HepG2 (cell line): Measurements from ENCODE around the gene RARA. TPM values are rescaled to one million over a fixed set of nuclear protein-coding genes. Genes with fewer than 3 reads are reported as not detected.

Experiments
- BHLHE40 ChIP-seq: IDR thresholded peaks from 2 replicates; pipeline ENCODE4 v1.6.1; 2011; ENCODE audit warnings: low read length, improper control_type of control experiment
- CBX2 ChIP-seq, 2 experiments: fragments of 200-600 bp in 1 of 2; sonication (generic); formaldehyde crosslinking in 1 of 2; IDR thresholded peaks; 2 replicates each; pipeline versions ENCODE4 v1.7.0 to v1.8.1; 2018 to 2022; ENCODE audit warnings: low read depth in 2 of 2, low read length in 1 of 2, mild to moderate bottlenecking in 1 of 2, missing genetic modification reagents in 1 of 2
- FOXA1 ChIP-seq, 2 experiments: fragments of 450-650 bp in 1 of 2; sonication (generic) in 1 of 2; formaldehyde crosslinking in 1 of 2; IDR thresholded peaks; 2 replicates each; pipeline versions ENCODE4 v1.4.0 to v1.6.1; 2016 to 2020; ENCODE audit warnings: missing genetic modification reagents in 1 of 2
- GZF1 ChIP-seq: sonication (generic); formaldehyde crosslinking; IDR thresholded peaks from 2 replicates; pipeline ENCODE4 v1.5.1; 2020; ENCODE audit warnings: mild to moderate bottlenecking, missing genetic modification reagents
- HNRNPH1 ChIP-seq: fragments of 200-400 bp; formaldehyde crosslinking; optimal IDR thresholded peaks from 2 replicates; pipeline ENCODE3; 2017; ENCODE audit warnings: mild to moderate bottlenecking, low read depth, low read length
- IRF2 ChIP-seq: IDR thresholded peaks from 2 replicates; pipeline ENCODE4 v1.6.1; 2018; ENCODE audit warnings: missing genetic modification reagents, missing compliant biosample characterization
- JUNB ChIP-seq: sonication (generic); formaldehyde crosslinking; IDR thresholded peaks from 2 replicates; pipeline ENCODE4 v1.8.0; 2022; ENCODE audit warnings: missing genetic modification reagents, mild to moderate bottlenecking, borderline replicate concordance
- KAT2B ChIP-seq: fragments of 150-350 bp; IDR thresholded peaks from 2 replicates; pipeline ENCODE4 v1.6.1; 2014; ENCODE audit warnings: low read depth, low read length, borderline replicate concordance
- MXI1 ChIP-seq: IDR thresholded peaks from 3 replicates; pipeline ENCODE4 v1.6.1; 2012; ENCODE audit warnings: low read depth, low read length, inconsistent platforms, borderline replicate concordance
- PRMT3 ChIP-seq: sonication (generic); formaldehyde crosslinking; IDR thresholded peaks from 2 replicates; pipeline ENCODE4 v1.8.1; 2022; ENCODE audit warnings: low read depth, mild to moderate bottlenecking, moderate library complexity, missing genetic modification reagents, borderline replicate concordance
- SALL1 ChIP-seq: sonication (generic); formaldehyde crosslinking; IDR thresholded peaks from 2 replicates; pipeline ENCODE4 v1.8.0; 2022; ENCODE audit warnings: mild to moderate bottlenecking, missing genetic modification reagents
- SIX4 ChIP-seq: sonication (generic); formaldehyde crosslinking; IDR thresholded peaks from 2 replicates; pipeline ENCODE4 v1.4.0; 2020; ENCODE audit warnings: missing genetic modification reagents
- TSC22D2 ChIP-seq: sonication (generic); formaldehyde crosslinking; IDR thresholded peaks from 2 replicates; pipeline ENCODE4 v1.5.1; 2020; ENCODE audit warnings: missing genetic modification reagents, mild to moderate bottlenecking, borderline replicate concordance
- U2AF1 ChIP-seq: fragments of 200-400 bp; formaldehyde crosslinking; optimal IDR thresholded peaks from 2 replicates; pipeline ENCODE3; 2017; ENCODE audit warnings: mild to moderate bottlenecking, low read depth, low read length
- YY1 ChIP-seq: IDR thresholded peaks from 2 replicates; pipeline ENCODE4 v1.6.1; 2011; ENCODE audit warnings: low read length, low read depth, moderate library complexity, mild to moderate bottlenecking; ENCODE audit not compliant: insufficient read depth, insufficient replicate concordance
- ZBTB3 ChIP-seq: sonication (generic); formaldehyde crosslinking; IDR thresholded peaks from 2 replicates; pipeline ENCODE4 v1.4.0; 2020; ENCODE audit warnings: low read depth, mild to moderate bottlenecking, moderate library complexity, missing genetic modification reagents, borderline replicate concordance
- ZFYVE20 ChIP-seq: sonication (generic); formaldehyde crosslinking; IDR thresholded peaks from 2 replicates; pipeline ENCODE4 v1.8.0; 2023; ENCODE audit warnings: low read depth, mild to moderate bottlenecking, moderate library complexity, missing genetic modification reagents, borderline replicate concordance
- ZIK1 ChIP-seq: sonication (generic); formaldehyde crosslinking; IDR thresholded peaks from 2 replicates; pipeline ENCODE4 v1.5.0; 2020; ENCODE audit warnings: mild to moderate bottlenecking, low read depth, missing genetic modification reagents, borderline replicate concordance
- ZNF3 ChIP-seq: IDR thresholded peaks from 2 replicates; pipeline ENCODE4 v1.7.0; 2017; ENCODE audit warnings: inconsistent platforms
- ZNF552 ChIP-seq: sonication (generic); formaldehyde crosslinking; IDR thresholded peaks from 2 replicates; pipeline ENCODE4 v1.9.0; 2022; ENCODE audit warnings: missing genetic modification reagents, mild to moderate bottlenecking, borderline replicate concordance
- ZNF572 ChIP-seq: sonication (generic); formaldehyde crosslinking; IDR thresholded peaks from 2 replicates; pipeline ENCODE4 v1.5.1; 2020; ENCODE audit warnings: mild to moderate bottlenecking, missing genetic modification reagents
- ZNF775 ChIP-seq: sonication (generic); formaldehyde crosslinking; IDR thresholded peaks from 2 replicates; pipeline ENCODE4 v1.4.0; 2020; ENCODE audit warnings: missing genetic modification reagents, mild to moderate bottlenecking, moderate library complexity, borderline replicate concordance
- ZNF792 ChIP-seq: IDR thresholded peaks from 2 replicates; pipeline ENCODE4 v1.6.1; 2016
- ZSCAN12 ChIP-seq: sonication (generic); formaldehyde crosslinking; IDR thresholded peaks from 2 replicates; pipeline ENCODE4 v1.9.0; 2021; ENCODE audit warnings: mild to moderate bottlenecking, missing genetic modification reagents
- polyA plus RNA-seq, 8 experiments: library from polyadenylated mRNA; depleted of rRNA in 3 of 8; stranded (reverse) in 7 of 8; unstranded in 1 of 8; fragments of >200 nt; fragmentation: Illumina TruSeq in 4 of 8; extraction: Trizol in 4 of 8; gene quantifications; 2 replicates each; pipeline versions ENCODE4 v1.2.1 to v1.2.3, GENCODE V29; 2011 to 2016; ENCODE audit warnings: low read depth in 4 of 8, missing spikeins in 1 of 8, mixed read lengths in 1 of 8; ENCODE audit not compliant: insufficient read depth in 1 of 8
- total RNA-seq, 5 experiments: library from RNA; depleted of rRNA; stranded (reverse); fragments of >200 nt; fragmentation: Illumina TruSeq; extraction: Trizol; gene quantifications; 2 replicates each; pipeline ENCODE4 v1.2.3, GENCODE V29; 2016; ENCODE audit warnings: low read depth in 1 of 5
- TF ChIP-seq, protein P1 (sequence below): IDR thresholded peaks from 2 replicates; pipeline ENCODE4 v1.6.1; 2016; ENCODE audit warnings: control low read depth
- TF ChIP-seq, protein P2 (sequence below): sonication (generic); formaldehyde crosslinking; IDR thresholded peaks from 2 replicates; pipeline ENCODE4 v1.5.1; 2020; ENCODE audit warnings: missing genetic modification reagents, mild to moderate bottlenecking, borderline replicate concordance
- TF ChIP-seq, protein P3 (sequence below): sonication (generic); formaldehyde crosslinking; IDR thresholded peaks from 2 replicates; pipeline ENCODE4 v1.4.0; 2020; ENCODE audit warnings: missing genetic modification reagents

RARA gene
- total and polyA plus RNA-seq, 2 of the 13 experiments (the other 11 are each of a cell fraction or from before 2014, with no cell fraction given), result 6.4 to 8.6 TPM

DNA sequence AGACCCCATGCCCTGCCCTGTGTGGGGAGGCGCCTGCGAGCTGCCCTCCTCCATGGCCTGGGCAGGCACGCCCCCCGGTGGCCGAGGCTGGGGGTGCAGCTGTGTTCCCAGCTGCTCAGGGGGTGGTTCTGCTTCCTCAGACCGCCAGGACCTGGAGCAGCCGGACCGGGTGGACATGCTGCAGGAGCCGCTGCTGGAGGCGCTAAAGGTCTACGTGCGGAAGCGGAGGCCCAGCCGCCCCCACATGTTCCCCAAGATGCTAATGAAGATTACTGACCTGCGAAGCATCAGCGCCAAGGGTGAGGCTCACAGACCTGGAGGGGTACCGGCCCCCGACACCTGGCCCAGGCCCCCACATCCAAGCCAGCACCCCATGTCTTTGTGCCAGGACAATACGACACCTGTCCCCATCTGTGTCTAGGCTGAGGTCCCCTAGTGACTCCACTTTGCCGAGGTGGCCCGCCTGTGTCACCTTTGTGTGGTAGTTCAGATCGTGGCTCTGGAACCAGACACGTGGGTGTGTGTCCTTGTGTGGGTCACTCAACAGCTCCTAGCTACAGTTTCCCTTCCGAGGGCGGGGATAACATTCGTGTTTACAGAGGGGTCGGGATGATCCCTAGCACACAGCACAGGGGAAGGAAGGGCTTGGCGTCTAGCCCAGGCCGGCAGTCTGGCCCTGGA lies 46.3 kb downstream of the RARA start (continued):
- TF ChIP-seq, protein P1, sequence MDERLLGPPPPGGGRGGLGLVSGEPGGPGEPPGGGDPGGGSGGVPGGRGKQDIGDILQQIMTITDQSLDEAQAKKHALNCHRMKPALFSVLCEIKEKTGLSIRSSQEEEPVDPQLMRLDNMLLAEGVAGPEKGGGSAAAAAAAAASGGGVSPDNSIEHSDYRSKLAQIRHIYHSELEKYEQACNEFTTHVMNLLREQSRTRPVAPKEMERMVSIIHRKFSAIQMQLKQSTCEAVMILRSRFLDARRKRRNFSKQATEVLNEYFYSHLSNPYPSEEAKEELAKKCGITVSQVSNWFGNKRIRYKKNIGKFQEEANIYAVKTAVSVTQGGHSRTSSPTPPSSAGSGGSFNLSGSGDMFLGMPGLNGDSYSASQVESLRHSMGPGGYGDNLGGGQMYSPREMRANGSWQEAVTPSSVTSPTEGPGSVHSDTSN (CRISPR knock-in tag), result no peak
- TF ChIP-seq ZNF792 (CRISPR knock-in tag) (no peak), ZSCAN12 (no peak), HNRNPH1 (no peak), ZNF552 (no peak), ZBTB3 (CRISPR knock-in tag) (no peak; the same call in 1 of the 2 replicates), FOXA1 (IDR thresholded peaks at IDR 0.05) (no peak), FOXA1 (CRISPR knock-in tag; IDR thresholded peaks at IDR 0.05) (peak; percentile 45; the same call in 1 of the 2 replicates), ZNF572 (CRISPR knock-in tag) (no peak), GZF1 (CRISPR knock-in tag) (0 out of 2 replicates have a peak, but pooled peaks have one; percentile 22), ZNF3 (no peak), JUNB (CRISPR knock-in tag) (no peak), BHLHE40 (peak; percentile 39; the same call in 1 of the 2 replicates), SALL1 (CRISPR knock-in tag) (peak; percentile 78), KAT2B (no peak), ZFYVE20 (CRISPR knock-in tag) (no peak), YY1 (peak; percentile 65), TSC22D2 (CRISPR knock-in tag) (peak; percentile 64; the same call in 1 of the 2 replicates), CBX2 (IDR thresholded peaks at IDR 0.05; ENCODE audit: low read depth, low read length) (no peak), CBX2 (CRISPR knock-in tag; IDR thresholded peaks at IDR 0.05; ENCODE audit: low read depth) (no peak), ZNF775 (CRISPR knock-in tag) (no peak), IRF2 (CRISPR knock-in tag) (peak; percentile 84), U2AF1 (no peak), PRMT3 (CRISPR knock-in tag) (no peak), MXI1 (peak; percentile 56; the same call in 1 of the 3 replicates), ZIK1 (CRISPR knock-in tag) (peak; percentile 89), SIX4 (CRISPR knock-in tag) (no peak)
- TF ChIP-seq, protein P2, sequence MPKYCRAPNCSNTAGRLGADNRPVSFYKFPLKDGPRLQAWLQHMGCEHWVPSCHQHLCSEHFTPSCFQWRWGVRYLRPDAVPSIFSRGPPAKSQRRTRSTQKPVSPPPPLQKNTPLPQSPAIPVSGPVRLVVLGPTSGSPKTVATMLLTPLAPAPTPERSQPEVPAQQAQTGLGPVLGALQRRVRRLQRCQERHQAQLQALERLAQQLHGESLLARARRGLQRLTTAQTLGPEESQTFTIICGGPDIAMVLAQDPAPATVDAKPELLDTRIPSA (CRISPR knock-in tag), result no peak
- TF ChIP-seq, protein P3, sequence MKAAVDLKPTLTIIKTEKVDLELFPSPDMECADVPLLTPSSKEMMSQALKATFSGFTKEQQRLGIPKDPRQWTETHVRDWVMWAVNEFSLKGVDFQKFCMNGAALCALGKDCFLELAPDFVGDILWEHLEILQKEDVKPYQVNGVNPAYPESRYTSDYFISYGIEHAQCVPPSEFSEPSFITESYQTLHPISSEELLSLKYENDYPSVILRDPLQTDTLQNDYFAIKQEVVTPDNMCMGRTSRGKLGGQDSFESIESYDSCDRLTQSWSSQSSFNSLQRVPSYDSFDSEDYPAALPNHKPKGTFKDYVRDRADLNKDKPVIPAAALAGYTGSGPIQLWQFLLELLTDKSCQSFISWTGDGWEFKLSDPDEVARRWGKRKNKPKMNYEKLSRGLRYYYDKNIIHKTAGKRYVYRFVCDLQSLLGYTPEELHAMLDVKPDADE, result no peak
